Kidney epithelial cell (primary cell): ENCODE measurements around the gene MARS1. TPM values are rescaled to one million over a fixed set of nuclear protein-coding genes. Genes with fewer than 3 reads are reported as not detected.
"Not testable (repeated sequence)": the region's sequence is repeated elsewhere in the genome, so short reads cannot be mapped to it uniquely, and the experiment has no call there.

Experiments used
- DNase-seq: peaks from one replicate; pipeline ENCODE4 v3.0.0-alpha.2; 2010; ENCODE audit warnings: low read depth
- H3K27me3 ChIP-seq: 2 replicates; pipeline ENCODE4 v1.6.0; 2011; ENCODE audit warnings: low read length; ENCODE audit not compliant: control insufficient read depth, insufficient read depth
- H3K36me3 ChIP-seq: 2 replicates; pipeline ENCODE4 v1.5.1; 2011; ENCODE audit warnings: low read length; ENCODE audit not compliant: control insufficient read depth, insufficient read depth
- H3K4me3 ChIP-seq: 2 replicates; pipeline ENCODE4 v1.5.1; 2011; ENCODE audit warnings: low read depth, mild to moderate bottlenecking, control low read depth, low read length
- total RNA-seq: library from RNA; depleted of rRNA; stranded (reverse); fragments of >200 nt; gene quantifications from 2 replicates; pipeline ENCODE4 v1.2.3, GENCODE V29; 2015
- TF ChIP-seq, protein P1 (sequence below): IDR thresholded peaks from 2 replicates; pipeline ENCODE4 v1.5.1; 2011; ENCODE audit warnings: mild to moderate bottlenecking, moderate library complexity, low read length, control low read depth, inconsistent platforms; ENCODE audit not compliant: insufficient read depth, poor library complexity, severe bottlenecking

MARS1 gene
- total RNA-seq, 1 donor from 2014 or later, result 268 TPM

DNA sequence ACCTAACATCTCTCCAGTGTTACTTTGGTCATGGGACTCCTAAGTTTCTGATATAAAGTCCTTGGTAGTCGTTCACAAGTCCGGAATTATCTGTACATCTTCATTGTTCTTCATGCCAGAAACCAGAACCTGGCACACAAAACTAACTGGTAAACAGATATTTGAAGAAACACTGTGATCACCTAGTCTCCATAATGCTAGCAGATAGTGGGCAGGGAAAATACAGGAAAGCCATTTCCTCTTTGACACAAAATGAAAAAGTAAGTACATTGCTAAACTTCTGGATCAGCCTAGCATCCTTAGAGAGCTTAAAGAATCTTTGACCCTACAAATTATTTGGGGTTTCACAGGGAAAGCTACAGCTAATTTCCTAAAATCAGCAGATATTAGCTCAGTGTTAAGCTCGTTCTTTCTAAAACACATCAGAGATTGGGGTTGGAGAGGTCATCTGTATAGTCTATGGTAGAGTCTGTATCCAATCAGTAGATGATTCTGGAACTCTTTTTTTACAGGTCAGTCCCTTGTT is 27.6 kb downstream of the MARS1 start:
- no peak overlapping the region for H3K4me3 ChIP-seq
- no peak for DNase-seq
- H3K27me3 ChIP-seq, result no peaks in the 10 kb centered on the region
- H3K36me3 ChIP-seq, result peaks cover 3% of the 10 kb centered on the region
- TF ChIP-seq, protein P1, sequence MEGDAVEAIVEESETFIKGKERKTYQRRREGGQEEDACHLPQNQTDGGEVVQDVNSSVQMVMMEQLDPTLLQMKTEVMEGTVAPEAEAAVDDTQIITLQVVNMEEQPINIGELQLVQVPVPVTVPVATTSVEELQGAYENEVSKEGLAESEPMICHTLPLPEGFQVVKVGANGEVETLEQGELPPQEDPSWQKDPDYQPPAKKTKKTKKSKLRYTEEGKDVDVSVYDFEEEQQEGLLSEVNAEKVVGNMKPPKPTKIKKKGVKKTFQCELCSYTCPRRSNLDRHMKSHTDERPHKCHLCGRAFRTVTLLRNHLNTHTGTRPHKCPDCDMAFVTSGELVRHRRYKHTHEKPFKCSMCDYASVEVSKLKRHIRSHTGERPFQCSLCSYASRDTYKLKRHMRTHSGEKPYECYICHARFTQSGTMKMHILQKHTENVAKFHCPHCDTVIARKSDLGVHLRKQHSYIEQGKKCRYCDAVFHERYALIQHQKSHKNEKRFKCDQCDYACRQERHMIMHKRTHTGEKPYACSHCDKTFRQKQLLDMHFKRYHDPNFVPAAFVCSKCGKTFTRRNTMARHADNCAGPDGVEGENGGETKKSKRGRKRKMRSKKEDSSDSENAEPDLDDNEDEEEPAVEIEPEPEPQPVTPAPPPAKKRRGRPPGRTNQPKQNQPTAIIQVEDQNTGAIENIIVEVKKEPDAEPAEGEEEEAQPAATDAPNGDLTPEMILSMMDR, result no peak

DNA sequence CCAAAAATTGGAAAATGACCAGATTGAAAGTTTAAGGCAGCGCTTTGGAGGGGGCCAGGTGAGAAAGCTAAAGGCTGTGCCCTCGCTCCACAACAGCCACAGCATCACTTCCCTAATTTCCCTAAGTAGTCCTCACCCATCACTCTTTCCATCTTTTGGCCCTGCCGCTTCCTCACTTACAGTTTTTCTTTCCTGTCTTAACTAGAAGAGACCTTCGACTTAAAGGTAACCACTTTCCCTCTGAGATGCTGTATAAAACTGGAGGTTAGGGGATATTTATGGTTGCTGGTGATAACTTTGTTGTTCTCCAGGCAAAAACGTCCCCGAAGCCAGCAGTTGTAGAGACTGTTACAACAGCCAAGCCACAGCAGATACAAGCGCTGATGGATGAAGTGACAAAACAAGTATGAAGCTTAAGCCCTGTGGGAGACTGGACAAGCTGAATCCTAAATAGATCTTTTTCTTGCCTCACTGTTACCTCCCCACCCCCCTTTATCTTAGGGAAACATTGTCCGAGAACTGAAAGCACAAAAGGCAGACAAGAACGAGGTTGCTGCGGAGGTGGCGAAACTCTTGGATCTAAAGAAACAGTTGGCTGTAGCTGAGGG is 28.2 kb downstream of the MARS1 start:
- TF ChIP-seq, protein P1, result no peak
- H3K36me3 ChIP-seq, result peaks cover 3% of the 10 kb centered on the region
- H3K4me3 ChIP-seq, result no peak overlapping the region
- no peaks in the 10 kb centered on the region for H3K27me3 ChIP-seq
- DNase-seq, result no peak

DNA sequence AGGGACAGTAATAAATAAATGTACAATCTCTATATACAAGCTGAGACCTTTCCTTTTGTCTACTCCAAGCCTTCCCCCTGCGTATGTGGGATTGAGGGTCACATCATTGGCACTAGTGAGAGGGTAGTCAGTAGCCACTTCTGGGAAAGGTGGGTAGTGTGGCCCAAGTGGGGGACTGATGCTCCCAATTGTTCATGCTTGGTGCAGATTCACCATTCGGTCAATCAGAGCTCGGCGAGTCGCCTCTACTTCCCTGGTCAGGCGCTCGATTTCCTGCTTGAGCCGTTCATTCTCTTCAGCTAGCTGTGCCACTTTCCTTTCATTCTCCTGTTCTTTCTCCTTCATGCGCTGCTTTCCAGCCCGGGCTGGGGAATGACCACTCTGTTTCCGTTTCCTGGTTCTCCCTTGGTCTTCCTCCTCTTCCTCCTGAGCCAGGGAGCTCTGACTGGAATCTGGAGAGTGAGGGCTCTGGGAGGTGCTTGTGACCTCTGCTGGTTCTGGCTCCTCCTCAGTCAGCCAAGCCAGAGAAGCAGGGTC is 28.8 kb downstream of the MARS1 start:
- no peak for DNase-seq
- TF ChIP-seq, protein P1, result no peak
- peaks cover 3% of the 10 kb centered on the region for H3K36me3 ChIP-seq
- no peaks in the 10 kb centered on the region for H3K27me3 ChIP-seq
- no peak overlapping the region for H3K4me3 ChIP-seq

- DNase-seq, result no peak
- TF ChIP-seq, protein P1, result no peak
- Histone ChIP-seq H3K27me3 (no peaks in the 10 kb centered on the region), H3K36me3 (peaks cover 2% of the 10 kb centered on the region), H3K4me3 (no peak overlapping the region)
Observed at GRCh38 chr12:57517187-57517586, 29.3 kb downstream of the MARS1 start.

GRCh38 chr12:57517718-57518117 is 29.9 kb downstream of the MARS1 start:
- H3K27me3 ChIP-seq, H3K36me3 ChIP-seq, DNase-seq, H3K4me3 ChIP-seq: not testable (repeated sequence)

- peak overlapping the region; percentile 90 for H3K4me3 ChIP-seq
- TF ChIP-seq, protein P1, result no peak
- DNase-seq, result no peak
- no peaks in the 10 kb centered on the region for H3K27me3 ChIP-seq
- peaks cover 2% of the 10 kb centered on the region for H3K36me3 ChIP-seq
Observed at GRCh38 chr12:57518176-57518919, 30.5 kb downstream of the MARS1 start.
